Psoas muscle (tissue), 8 donors: Measurements from ENCODE around the gene BORCS8. TPM values are rescaled to one million over a fixed set of nuclear protein-coding genes. Genes with fewer than 3 reads are reported as not detected.

Experiments used
- ATAC-seq, 4 donors: fragments of 200-7000 bp; cut with Tn5 transposase; one replicate each; pipeline ENCODE4 v1.9.1; 2020; ENCODE audit warnings: moderate library complexity in 3 of 4, mild to moderate bottlenecking in 2 of 4
- DNase-seq, 2 donors: peaks; one replicate each; pipeline ENCODE4 v3.0.0-alpha.2; 2020
- H3K27ac ChIP-seq: fragments of 200-600 bp; one replicate; pipeline ENCODE4 v1.8.0; 2022
- H3K27me3 ChIP-seq, 3 donors: fragments of 200-600 bp in 1 of 3; one replicate each; pipeline versions ENCODE4 v1.6.1 to v1.8.0; 2013 to 2022; ENCODE audit warnings: low read length in 2 of 3, mild to moderate bottlenecking in 2 of 3, moderate library complexity in 1 of 3; ENCODE audit not compliant: insufficient read depth in 3 of 3
- H3K36me3 ChIP-seq, 2 donors: fragments of 200-600 bp in 1 of 2; one replicate each; pipeline versions ENCODE4 v1.6.1 to v1.8.0; 2013 to 2022; ENCODE audit warnings: low read depth in 1 of 2, mild to moderate bottlenecking in 1 of 2, moderate library complexity in 1 of 2; ENCODE audit not compliant: insufficient read depth in 1 of 2
- H3K4me1 ChIP-seq: fragments of 200-600 bp; one replicate; pipeline ENCODE4 v1.8.0; 2022
- H3K4me3 ChIP-seq: fragments of 200-600 bp; one replicate; pipeline ENCODE4 v1.8.0; 2022; ENCODE audit warnings: mild to moderate bottlenecking
- H3K9me3 ChIP-seq: fragments of 200-600 bp; one replicate; pipeline ENCODE4 v1.8.0; 2022
- WGBS, 3 donors: extraction: QIAGEN DNeasy Blood & Tissue Kit; methylation state at CpG; one replicate each; pipeline versions ENCODE4 v1.1.6 to v1.1.7; 2013; 5-methylcytosine and 5-hydroxymethylcytosine counted together
- intact Hi-C, 2 donors: fragments of 100-400 bp; cut with DNase I; formaldehyde crosslinking; loops; one replicate each; pipeline versions ENCODE4 v1.11.0 to v1.14.2; 2022
- polyA plus RNA-seq, 3 donors: library from polyadenylated mRNA; stranded (reverse); fragments of 200-250 nt; gene quantifications; one replicate each; pipeline ENCODE4 v1.2.3, GENCODE V29; 2013
- total RNA-seq, 4 donors: library from RNA; stranded (reverse); fragmentation: NEBNext Ultra II Directional in 2 of 4; extraction: Animal tissue kit (Norgen Biotek cat#: 25700) in 2 of 4; gene quantifications; one replicate each; pipeline versions ENCODE4 v1.2.1 to v1.2.4, GENCODE V29; 2021 to 2023
- TF ChIP-seq, protein P1 (sequence below): fragments of 200-600 bp; IDR thresholded peaks from one replicate; pipeline ENCODE4 v1.8.0; 2022; ENCODE audit warnings: antibody characterized with exemption
- donor health status: healthy with polysubstance abuse.
- donor health status: DM: no; HTN: no; CAD: no; lungs with moderate emphysema.
- donor health status: Bipolar disorder and iron deficiency.
- donor health status: healthy.
- donor health status: DM: yes; HTN: yes; CAD: no.
- donor health status: DM: no; HTN: no; CAD: no.
- donor health status: DM: no; HTN: no; CAD: no.
- donor health status: DM: yes; HTN: yes; CAD: no.

BORCS8 gene
- total and polyA plus RNA-seq, 7 donors, result 16.0 to 46.1 (median 25.2) TPM

DNA sequence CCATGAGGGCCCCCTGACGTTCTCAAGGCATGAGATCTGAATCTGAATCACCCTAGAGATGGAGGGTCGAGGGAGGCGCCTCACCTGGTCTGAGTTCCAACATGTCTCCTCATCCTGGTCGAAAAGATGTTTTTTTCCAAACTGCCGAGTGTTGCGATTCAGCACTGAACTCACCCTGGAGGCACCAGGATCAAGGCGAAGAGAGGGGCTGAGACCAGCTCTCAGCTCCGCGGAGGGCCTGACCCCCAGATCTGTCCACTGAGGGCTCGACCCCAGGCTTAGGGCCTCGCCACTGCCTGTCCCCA, 10.7 kb upstream of the BORCS8 start:
- peaks cover 0 to 42% of the 10 kb centered on the region in 2 donors for H3K36me3 ChIP-seq
- H3K27ac ChIP-seq, result peak overlapping the region; percentile 83
- peaks cover 0 to 3% (median 0%) of the 10 kb centered on the region in 3 donors for H3K27me3 ChIP-seq
- TF ChIP-seq, protein P1, sequence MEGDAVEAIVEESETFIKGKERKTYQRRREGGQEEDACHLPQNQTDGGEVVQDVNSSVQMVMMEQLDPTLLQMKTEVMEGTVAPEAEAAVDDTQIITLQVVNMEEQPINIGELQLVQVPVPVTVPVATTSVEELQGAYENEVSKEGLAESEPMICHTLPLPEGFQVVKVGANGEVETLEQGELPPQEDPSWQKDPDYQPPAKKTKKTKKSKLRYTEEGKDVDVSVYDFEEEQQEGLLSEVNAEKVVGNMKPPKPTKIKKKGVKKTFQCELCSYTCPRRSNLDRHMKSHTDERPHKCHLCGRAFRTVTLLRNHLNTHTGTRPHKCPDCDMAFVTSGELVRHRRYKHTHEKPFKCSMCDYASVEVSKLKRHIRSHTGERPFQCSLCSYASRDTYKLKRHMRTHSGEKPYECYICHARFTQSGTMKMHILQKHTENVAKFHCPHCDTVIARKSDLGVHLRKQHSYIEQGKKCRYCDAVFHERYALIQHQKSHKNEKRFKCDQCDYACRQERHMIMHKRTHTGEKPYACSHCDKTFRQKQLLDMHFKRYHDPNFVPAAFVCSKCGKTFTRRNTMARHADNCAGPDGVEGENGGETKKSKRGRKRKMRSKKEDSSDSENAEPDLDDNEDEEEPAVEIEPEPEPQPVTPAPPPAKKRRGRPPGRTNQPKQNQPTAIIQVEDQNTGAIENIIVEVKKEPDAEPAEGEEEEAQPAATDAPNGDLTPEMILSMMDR, result no peak
- WGBS, 3 donors, result 14 to 21% (median 19%) methylated on average over 11 of the region's 11 CpGs
- H3K4me1 ChIP-seq, result peaks cover 11% of the 10 kb centered on the region
- peak overlapping the region; percentile 80 for H3K4me3 ChIP-seq
- H3K9me3 ChIP-seq, result no peaks in the 10 kb centered on the region
- peak in 1 of 4 donors; percentile 29 for ATAC-seq
- intact Hi-C loops, result no loop called here
- DNase-seq, result no peak

DNA sequence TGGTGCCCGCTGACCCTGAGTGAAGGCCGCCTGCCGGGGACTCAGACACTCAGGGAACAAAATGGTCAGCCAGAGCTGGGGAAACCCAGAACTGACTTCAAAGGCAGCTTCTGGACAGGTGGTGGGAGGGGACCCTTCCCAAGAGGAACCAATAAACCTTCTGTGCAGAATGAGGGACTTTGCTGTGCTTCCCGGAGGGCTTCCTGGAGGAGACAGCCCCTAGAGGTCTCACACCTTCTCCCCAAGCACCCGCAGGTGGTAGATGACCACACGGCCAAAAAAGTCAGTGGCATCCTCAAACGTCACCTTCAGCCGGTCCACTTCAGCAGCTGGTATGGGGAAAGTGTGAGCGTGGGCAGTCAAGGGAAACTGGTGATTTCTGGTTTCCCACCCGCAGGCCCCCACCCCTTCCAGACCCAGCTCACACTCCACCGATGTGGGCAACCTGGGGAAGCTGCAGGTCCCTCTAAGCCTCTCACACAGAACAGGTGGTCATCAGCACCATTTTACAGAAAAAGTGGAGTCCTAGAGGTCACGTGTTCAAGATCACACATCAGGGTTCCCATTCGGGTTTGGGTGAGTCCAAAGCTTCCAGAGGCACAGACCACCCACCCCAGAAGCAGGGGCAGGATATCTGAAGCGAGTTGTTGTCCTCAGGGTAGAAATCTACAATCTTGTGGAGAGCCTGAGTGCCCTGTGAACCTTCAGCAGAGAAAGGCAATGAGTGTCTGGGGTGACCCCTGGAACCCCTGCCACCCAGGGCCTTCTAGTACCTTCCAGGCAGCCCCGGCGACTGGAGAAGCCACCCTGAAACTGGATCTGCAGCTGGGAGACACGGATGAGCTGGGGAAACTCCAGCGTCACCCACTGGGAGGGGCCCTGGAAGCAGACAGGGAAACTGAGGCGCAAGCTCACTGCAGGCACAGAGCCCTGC, 10.0 kb upstream of the BORCS8 start:
- Histone ChIP-seq H3K9me3 (no peaks in the 10 kb centered on the region), H3K27me3 (peaks cover 0 to 2% (median 0%) of the 10 kb centered on the region in 3 donors), H3K27ac (peak overlapping the region; percentile 83), H3K4me1 (peaks cover 11% of the 10 kb centered on the region), H3K4me3 (peak overlapping the region; percentile 80), H3K36me3 (peaks cover 0 to 49% of the 10 kb centered on the region in 2 donors)
- DNase-seq, result no peak
- ATAC-seq, result no peak
- intact Hi-C loops, result no loop called here
- WGBS, 3 donors, result 65 to 75% (median 68%) methylated on average over 19 of the region's 19 CpGs
- TF ChIP-seq, protein P1, result no peak

DNA sequence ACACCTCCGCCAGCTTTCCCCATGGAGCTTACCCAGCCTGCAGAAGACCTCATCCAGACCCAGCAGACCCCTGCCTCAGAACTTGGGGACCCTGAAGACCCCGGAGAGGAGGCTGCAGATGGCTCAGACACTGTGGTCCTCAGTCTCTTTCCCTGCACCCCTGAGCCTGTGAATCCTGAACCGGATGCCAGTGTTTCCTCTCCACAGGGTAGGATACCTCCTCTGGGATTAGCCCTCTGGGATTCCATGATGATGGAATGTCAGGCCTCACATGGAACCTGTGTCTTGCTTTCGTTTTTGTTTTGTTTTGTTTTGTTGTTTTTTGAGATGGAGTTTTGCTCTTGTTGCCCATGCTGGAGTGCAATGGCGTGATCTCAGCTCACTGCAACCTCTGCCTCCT, 2.0 kb upstream of the BORCS8 start:
- Histone ChIP-seq H3K9me3 (no peaks in the 10 kb centered on the region), H3K4me3 (peak overlapping the region; percentile 84), H3K4me1 (peaks cover 36% of the 10 kb centered on the region), H3K27ac (no peak overlapping the region), H3K36me3 (peaks cover 0 to 42% of the 10 kb centered on the region in 2 donors), H3K27me3 (no peaks in the 10 kb centered on the region)
- no peak for DNase-seq
- intact Hi-C loops, result loop anchor here (2.0 to 5.0 kb wide), 2 partner anchors 127 to 128 kb away; partner anchors contain the start of genes MAU2 (in 2 of the 2) and SUGP1 (in 2 of the 2)
- TF ChIP-seq, protein P1, result no peak
- 57 to 63% (median 57%) methylated on average over 5 of the region's 5 CpGs for WGBS, 3 donors
- ATAC-seq, result no peak

DNA sequence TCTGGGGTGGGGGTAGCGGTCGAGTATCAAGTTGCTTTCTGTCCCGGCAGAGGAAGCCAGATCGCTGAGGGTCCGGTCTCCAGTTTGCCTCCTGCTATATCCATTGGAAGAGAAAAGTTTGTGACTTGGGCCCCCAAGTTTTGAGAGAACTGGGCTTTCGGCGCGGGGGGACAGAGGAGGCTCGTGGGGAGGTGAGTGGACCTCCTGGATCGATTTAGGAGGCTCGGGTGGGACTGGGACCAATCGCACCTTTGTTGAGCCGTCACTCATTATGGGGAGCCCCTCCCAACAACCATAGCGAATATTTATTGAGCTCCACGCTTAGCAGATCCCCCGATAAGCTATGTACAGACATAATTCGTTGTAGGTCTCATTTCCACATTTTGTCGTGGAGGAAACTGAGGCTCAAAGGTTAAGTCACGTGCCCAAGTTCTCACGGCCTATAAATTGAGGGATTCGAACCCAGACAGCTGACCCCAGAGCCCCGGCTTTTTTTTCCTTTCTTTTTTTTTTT, 1.0 kb upstream of the BORCS8 start:
- Histone ChIP-seq H3K36me3 (peaks cover 0 to 32% of the 10 kb centered on the region in 2 donors), H3K27ac (peak overlapping the region; percentile 98), H3K9me3 (no peaks in the 10 kb centered on the region), H3K27me3 (no peaks in the 10 kb centered on the region), H3K4me3 (peak overlapping the region; percentile 84), H3K4me1 (peaks cover 36% of the 10 kb centered on the region)
- DNase-seq, result no peak
- 0 to 1% (median 1%) methylated on average over 22 of the region's 22 CpGs for WGBS, 3 donors
- intact Hi-C loops, result loop anchor here (2.0 to 5.0 kb wide), 2 partner anchors 128 to 129 kb away; partner anchors contain the start of genes MAU2 (in 2 of the 2) and SUGP1 (in 2 of the 2)
- ATAC-seq, result peak in 1 of 4 donors; percentile 1
- TF ChIP-seq, protein P1, result no peak
